Right atrium auricular region (tissue), 2 donors: Measurements from ENCODE around the gene PTGES2. TPM values are rescaled to one million over a fixed set of nuclear protein-coding genes. Genes with fewer than 3 reads are reported as not detected.

Experiments used
- DNase-seq: peaks from one replicate; pipeline ENCODE4 v3.0.0-alpha.2; 2019; ENCODE audit warnings: low spot score
- H3K27ac ChIP-seq, 2 donors: fragments of 200-600 bp; sonication (generic); 1 replicate in 1 of 2; 2 replicates in 1 of 2; pipeline ENCODE4 v1.5.1; 2016 to 2019
- H3K27me3 ChIP-seq, 2 donors: fragments of 200-600 bp; sonication (generic); one replicate each; pipeline versions ENCODE4 v1.5.1 to v1.6.0; 2017 to 2019
- H3K36me3 ChIP-seq: fragments of 200-600 bp; sonication (generic); one replicate; pipeline ENCODE4 v1.5.1; 2016
- H3K4me1 ChIP-seq, 2 donors: fragments of 200-600 bp; sonication (generic); one replicate each; pipeline versions ENCODE4 v1.5.1 to v1.6.0; 2017 to 2019
- H3K4me3 ChIP-seq, 2 donors: fragments of 200-600 bp; sonication (generic); 1 replicate in 1 of 2; 2 replicates in 1 of 2; pipeline ENCODE4 v1.5.1; 2017 to 2019; ENCODE audit warnings: mild to moderate bottlenecking in 1 of 2, moderate library complexity in 1 of 2
- H3K9me3 ChIP-seq, 2 donors: fragments of 200-600 bp; sonication (generic); one replicate each; pipeline ENCODE4 v1.5.1; 2019
- total RNA-seq, 2 donors: library from RNA; depleted of rRNA; stranded (reverse); fragments of >200 nt; gene quantifications; one replicate each; pipeline ENCODE4 v1.1.0, GENCODE V29; 2016
- TF ChIP-seq, protein P1 (sequence below), 2 donors: fragments of 200-600 bp; sonication (generic); IDR thresholded peaks; one replicate each; pipeline ENCODE4 v1.5.1; 2019; ENCODE audit warnings: antibody characterized with exemption in 2 of 2

The PTGES2 gene
- total RNA-seq, 2 donors from 2014 or later: 114 to 118 TPM

DNA sequence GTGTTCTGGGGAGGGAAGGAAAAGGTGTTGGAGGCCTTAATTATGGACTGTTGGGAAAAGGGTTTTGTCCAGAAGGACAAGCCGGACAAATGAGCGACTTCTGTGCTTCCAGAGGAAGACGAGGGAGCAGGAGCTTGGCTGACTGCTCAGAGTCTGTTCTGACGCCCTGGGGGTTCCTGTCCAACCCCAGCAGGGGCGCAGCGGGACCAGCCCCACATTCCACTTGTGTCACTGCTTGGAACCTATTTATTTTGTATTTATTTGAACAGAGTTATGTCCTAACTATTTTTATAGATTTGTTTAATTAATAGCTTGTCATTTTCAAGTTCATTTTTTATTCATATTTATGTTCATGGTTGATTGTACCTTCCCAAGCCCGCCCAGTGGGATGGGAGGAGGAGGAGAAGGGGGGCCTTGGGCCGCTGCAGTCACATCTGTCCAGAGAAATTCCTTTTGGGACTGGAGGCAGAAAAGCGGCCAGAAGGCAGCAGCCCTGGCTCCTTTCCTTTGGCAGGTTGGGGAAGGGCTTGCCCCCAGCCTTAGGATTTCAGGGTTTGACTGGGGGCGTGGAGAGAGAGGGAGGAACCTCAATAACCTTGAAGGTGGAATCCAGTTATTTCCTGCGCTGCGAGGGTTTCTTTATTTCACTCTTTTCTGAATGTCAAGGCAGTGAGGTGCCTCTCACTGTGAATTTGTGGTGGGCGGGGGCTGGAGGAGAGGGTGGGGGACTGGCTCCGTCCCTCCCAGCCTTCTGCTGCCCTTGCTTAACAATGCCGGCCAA, 19.1 kb downstream of the PTGES2 start:
- no peak overlapping the region for H3K4me3 ChIP-seq
- H3K27ac ChIP-seq: peak overlapping the region; percentile 60 to 64
- TF ChIP-seq, protein P1, sequence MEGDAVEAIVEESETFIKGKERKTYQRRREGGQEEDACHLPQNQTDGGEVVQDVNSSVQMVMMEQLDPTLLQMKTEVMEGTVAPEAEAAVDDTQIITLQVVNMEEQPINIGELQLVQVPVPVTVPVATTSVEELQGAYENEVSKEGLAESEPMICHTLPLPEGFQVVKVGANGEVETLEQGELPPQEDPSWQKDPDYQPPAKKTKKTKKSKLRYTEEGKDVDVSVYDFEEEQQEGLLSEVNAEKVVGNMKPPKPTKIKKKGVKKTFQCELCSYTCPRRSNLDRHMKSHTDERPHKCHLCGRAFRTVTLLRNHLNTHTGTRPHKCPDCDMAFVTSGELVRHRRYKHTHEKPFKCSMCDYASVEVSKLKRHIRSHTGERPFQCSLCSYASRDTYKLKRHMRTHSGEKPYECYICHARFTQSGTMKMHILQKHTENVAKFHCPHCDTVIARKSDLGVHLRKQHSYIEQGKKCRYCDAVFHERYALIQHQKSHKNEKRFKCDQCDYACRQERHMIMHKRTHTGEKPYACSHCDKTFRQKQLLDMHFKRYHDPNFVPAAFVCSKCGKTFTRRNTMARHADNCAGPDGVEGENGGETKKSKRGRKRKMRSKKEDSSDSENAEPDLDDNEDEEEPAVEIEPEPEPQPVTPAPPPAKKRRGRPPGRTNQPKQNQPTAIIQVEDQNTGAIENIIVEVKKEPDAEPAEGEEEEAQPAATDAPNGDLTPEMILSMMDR (IDR thresholded peaks at IDR 0.05): no peak
- H3K9me3 ChIP-seq: no peaks in the 10 kb centered on the region
- peaks cover 50% of the 10 kb centered on the region for H3K36me3 ChIP-seq
- no peaks in the 10 kb centered on the region for H3K27me3 ChIP-seq
- DNase-seq: no peak
- peaks cover 0 to 25% of the 10 kb centered on the region in 2 donors for H3K4me1 ChIP-seq

DNA sequence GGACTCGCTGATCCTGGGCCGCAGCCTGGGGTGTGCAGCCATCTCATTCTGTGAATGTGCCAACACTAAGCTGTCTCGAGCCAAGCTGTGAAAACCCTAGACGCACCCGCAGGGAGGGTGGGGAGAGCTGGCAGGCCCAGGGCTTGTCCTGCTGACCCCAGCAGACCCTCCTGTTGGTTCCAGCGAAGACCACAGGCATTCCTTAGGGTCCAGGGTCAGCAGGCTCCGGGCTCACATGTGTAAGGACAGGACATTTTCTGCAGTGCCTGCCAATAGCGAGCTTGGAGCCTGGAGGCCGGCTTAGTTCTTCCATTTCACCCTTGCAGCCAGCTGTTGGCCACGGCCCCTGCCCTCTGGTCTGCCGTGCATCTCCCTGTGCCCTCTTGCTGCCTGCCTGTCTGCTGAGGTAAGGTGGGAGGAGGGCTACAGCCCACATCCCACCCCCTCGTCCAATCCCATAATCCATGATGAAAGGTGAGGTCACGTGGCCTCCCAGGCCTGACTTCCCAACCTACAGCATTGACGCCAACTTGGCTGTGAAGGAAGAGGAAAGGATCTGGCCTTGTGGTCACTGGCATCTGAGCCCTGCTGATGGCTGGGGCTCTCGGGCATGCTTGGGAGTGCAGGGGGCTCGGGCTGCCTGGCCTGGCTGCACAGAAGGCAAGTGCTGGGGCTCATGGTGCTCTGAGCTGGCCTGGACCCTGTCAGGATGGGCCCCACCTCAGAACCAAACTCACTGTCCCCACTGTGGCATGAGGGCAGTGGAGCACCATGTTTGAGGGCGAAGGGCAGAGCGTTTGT, 19.9 kb downstream of the PTGES2 start:
- peaks cover 58% of the 10 kb centered on the region for H3K36me3 ChIP-seq
- TF ChIP-seq, protein P1 (IDR thresholded peaks at IDR 0.05): no peak
- no peaks in the 10 kb centered on the region for H3K27me3 ChIP-seq
- H3K27ac ChIP-seq: peak overlapping the region; percentile 60 to 64
- no peak for DNase-seq
- H3K4me1 ChIP-seq: peaks cover 0 to 31% of the 10 kb centered on the region in 2 donors
- H3K4me3 ChIP-seq: no peak overlapping the region
- H3K9me3 ChIP-seq: no peaks in the 10 kb centered on the region

DNA sequence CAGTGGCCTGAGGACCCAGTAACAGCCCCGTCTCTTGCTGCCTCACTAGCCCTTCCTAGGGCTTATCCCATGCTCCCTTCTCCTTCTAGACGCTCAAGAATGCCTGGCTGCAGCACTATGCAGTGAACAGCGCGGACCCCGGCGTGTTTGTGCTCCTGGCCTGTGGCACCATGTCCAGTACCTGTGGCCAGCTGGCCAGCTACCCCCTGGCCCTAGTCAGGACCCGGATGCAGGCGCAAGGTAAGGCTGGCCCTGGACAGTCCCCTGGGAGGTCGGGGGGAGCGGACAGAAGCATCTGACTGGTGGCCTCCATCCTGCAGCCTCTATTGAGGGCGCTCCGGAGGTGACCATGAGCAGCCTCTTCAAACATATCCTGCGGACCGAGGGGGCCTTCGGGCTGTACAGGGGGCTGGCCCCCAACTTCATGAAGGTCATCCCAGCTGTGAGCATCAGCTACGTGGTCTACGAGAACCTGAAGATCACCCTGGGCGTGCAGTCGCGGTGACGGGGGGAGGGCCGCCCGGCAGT, 20.5 kb downstream of the PTGES2 start:
- DNase-seq: no peak
- no peak overlapping the region for H3K4me3 ChIP-seq
- no peaks in the 10 kb centered on the region for H3K27me3 ChIP-seq
- no peaks in the 10 kb centered on the region for H3K9me3 ChIP-seq
- TF ChIP-seq, protein P1 (IDR thresholded peaks at IDR 0.05): no peak
- H3K36me3 ChIP-seq: peaks cover 65% of the 10 kb centered on the region
- H3K4me1 ChIP-seq: peaks cover 0 to 38% of the 10 kb centered on the region in 2 donors
- peak overlapping the region in 1 of 2 donors; percentile 60 for H3K27ac ChIP-seq

DNA sequence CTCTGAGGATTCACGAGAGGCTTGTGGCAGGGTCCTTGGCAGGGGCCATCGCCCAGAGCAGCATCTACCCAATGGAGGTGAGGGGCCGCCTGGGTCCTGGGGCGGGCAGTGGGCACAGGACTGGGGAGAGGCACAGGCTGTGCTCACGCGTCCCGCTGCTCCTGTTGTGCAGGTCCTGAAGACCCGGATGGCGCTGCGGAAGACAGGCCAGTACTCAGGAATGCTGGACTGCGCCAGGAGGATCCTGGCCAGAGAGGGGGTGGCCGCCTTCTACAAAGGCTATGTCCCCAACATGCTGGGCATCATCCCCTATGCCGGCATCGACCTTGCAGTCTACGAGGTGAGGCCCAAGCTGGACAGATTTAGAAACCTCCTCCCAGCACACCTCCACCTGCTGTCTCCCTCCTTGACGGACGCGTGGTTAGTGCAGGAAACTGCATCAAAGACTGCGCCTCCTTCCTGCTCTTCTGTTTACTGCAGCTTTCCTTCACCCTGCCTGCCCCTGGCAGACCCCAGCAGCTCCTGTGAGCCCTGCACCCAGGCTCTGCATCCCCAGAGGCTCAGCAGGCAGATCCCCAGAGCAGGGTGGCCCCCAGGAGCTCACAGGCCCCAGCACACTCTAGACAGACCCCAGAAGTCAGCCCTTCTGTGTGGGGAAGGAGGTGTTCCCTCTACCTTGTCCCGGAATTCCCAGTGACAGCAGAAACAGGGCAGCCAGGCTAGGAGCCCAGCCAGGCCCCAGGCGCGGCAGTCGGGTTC, 21.2 kb downstream of the PTGES2 start:
- H3K4me1 ChIP-seq: peaks cover 0 to 44% of the 10 kb centered on the region in 2 donors
- peak overlapping the region in 1 of 2 donors; percentile 60 for H3K27ac ChIP-seq
- no peaks in the 10 kb centered on the region for H3K27me3 ChIP-seq
- no peak overlapping the region for H3K4me3 ChIP-seq
- no peaks in the 10 kb centered on the region for H3K9me3 ChIP-seq
- no peak for DNase-seq
- peaks cover 71% of the 10 kb centered on the region for H3K36me3 ChIP-seq
- TF ChIP-seq, protein P1 (IDR thresholded peaks at IDR 0.05): no peak

DNA sequence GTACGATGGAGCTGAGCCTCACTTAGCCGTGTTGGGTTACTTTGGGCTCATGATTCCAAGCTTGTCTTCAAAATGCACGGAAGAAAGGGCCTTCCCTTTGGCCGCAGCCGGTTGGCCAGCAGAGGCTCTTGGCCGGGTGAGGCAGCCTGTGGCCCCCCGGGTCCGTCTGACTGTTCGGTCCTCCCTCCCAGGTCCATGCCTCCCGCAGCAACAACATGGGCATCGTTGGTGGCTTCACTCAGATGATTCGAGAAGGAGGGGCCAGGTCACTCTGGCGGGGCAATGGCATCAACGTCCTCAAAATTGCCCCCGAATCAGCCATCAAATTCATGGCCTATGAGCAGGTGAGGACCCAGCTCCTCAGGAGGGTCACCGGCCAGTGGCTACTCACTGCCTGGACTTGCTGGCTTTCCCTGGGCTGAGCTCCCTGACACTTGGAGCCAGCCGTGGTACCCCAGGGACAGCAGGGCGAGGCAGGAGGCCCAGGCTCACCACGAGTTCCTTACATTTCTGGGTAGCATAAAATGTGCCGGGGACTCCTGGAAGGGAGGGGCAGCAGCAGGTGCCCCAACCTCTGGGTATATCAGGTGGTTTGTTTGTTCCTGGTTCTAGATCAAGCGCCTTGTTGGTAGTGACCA, 21.9 kb downstream of the PTGES2 start:
- H3K9me3 ChIP-seq: no peaks in the 10 kb centered on the region
- no peak for DNase-seq
- no peaks in the 10 kb centered on the region for H3K27me3 ChIP-seq
- no peak overlapping the region for H3K4me3 ChIP-seq
- H3K36me3 ChIP-seq: peaks cover 76% of the 10 kb centered on the region
- TF ChIP-seq, protein P1 (IDR thresholded peaks at IDR 0.05): no peak
- H3K4me1 ChIP-seq: peaks cover 0 to 51% of the 10 kb centered on the region in 2 donors
- peak overlapping the region in 1 of 2 donors; percentile 7 for H3K27ac ChIP-seq
